Smooth muscle cell (in vitro differentiated cells): ENCODE results near the gene UGT1A5. TPM values are rescaled to one million over a fixed set of nuclear protein-coding genes. Genes with fewer than 3 reads are reported as not detected.

Source experiments
- DNase-seq: peaks from one replicate; lab custom pipeline; 2025; ENCODE audit not compliant: unreplicated experiment; lab: John Stamatoyannopoulos, UW
- H2AFZ ChIP-seq: fragments of 200-600 bp; sonication (generic); 2 replicates; pipeline ENCODE4 v1.6.0; 2016; ENCODE audit warnings: antibody characterized with exemption, low read depth, mild to moderate bottlenecking
- H3F3A ChIP-seq: fragments of 200-600 bp; sonication (generic); 2 replicates; pipeline ENCODE4 v1.6.0; 2017; ENCODE audit warnings: antibody characterized with exemption, low read depth
- H3K27ac ChIP-seq: fragments of 200-600 bp; sonication (generic); 2 replicates; pipeline ENCODE4 v1.5.1; 2016; ENCODE audit warnings: low read depth, mild to moderate bottlenecking
- H3K27me3 ChIP-seq: fragments of 200-600 bp; sonication (generic); 2 replicates; pipeline ENCODE4 v1.6.1; 2016; ENCODE audit warnings: low read depth, mild to moderate bottlenecking
- H3K36me3 ChIP-seq: fragments of 200-600 bp; sonication (generic); 2 replicates; pipeline ENCODE4 v1.5.1; 2016; ENCODE audit warnings: low read depth
- H3K4me1 ChIP-seq: fragments of 200-600 bp; sonication (generic); 2 replicates; pipeline ENCODE4 v1.5.1; 2016; ENCODE audit warnings: low read depth
- H3K4me2 ChIP-seq: fragments of 200-600 bp; sonication (generic); 2 replicates; pipeline ENCODE4 v1.6.0; 2016; ENCODE audit warnings: mild to moderate bottlenecking
- H3K4me3 ChIP-seq: fragments of 200-600 bp; sonication (generic); 2 replicates; pipeline ENCODE4 v1.5.1; 2016; ENCODE audit warnings: mild to moderate bottlenecking
- H3K79me2 ChIP-seq: fragments of 200-600 bp; sonication (generic); 2 replicates; pipeline ENCODE4 v1.6.0; 2016; ENCODE audit warnings: low read depth, mild to moderate bottlenecking
- H3K9ac ChIP-seq: fragments of 200-600 bp; sonication (generic); 2 replicates; pipeline ENCODE4 v1.6.0; 2016; ENCODE audit warnings: low read depth
- H3K9me3 ChIP-seq: fragments of 200-600 bp; sonication (generic); replicated peaks from 2 replicates; pipeline ENCODE4 v1.5.1; 2016; ENCODE audit warnings: low read depth
- H4K20me1 ChIP-seq: fragments of 200-600 bp; sonication (generic); 2 replicates; pipeline ENCODE4 v1.6.0; 2016; ENCODE audit warnings: low read depth
- CTCF ChIP-seq: fragments of 200-600 bp; sonication (generic); IDR thresholded peaks from 2 replicates; pipeline ENCODE4 v1.5.1; 2017; ENCODE audit warnings: borderline replicate concordance, mild to moderate bottlenecking, antibody characterized with exemption; ENCODE audit not compliant: insufficient read depth, poor library complexity, severe bottlenecking
- WGBS: methylation state at CpG from one replicate; pipeline ENCODE4 v1.1.7; 2016; ENCODE audit warnings: low lambda C conversion rate; 5-methylcytosine and 5-hydroxymethylcytosine counted together
- polyA plus RNA-seq: library from polyadenylated mRNA; unstranded; fragments of >200 nt; fragmentation: Nextera tagmentation; extraction: Ambion mirVana; gene quantifications from 2 replicates; pipeline ENCODE4 v1.2.1, GENCODE V29; 2016
- total RNA-seq: library from RNA; depleted of rRNA; stranded (reverse); fragments of >200 nt; gene quantifications from 2 replicates; pipeline ENCODE4 v1.2.3, GENCODE V29; 2014

Gene UGT1A5
- total and polyA plus RNA-seq, 2 experiments from 2014 or later = not detected

DNA sequence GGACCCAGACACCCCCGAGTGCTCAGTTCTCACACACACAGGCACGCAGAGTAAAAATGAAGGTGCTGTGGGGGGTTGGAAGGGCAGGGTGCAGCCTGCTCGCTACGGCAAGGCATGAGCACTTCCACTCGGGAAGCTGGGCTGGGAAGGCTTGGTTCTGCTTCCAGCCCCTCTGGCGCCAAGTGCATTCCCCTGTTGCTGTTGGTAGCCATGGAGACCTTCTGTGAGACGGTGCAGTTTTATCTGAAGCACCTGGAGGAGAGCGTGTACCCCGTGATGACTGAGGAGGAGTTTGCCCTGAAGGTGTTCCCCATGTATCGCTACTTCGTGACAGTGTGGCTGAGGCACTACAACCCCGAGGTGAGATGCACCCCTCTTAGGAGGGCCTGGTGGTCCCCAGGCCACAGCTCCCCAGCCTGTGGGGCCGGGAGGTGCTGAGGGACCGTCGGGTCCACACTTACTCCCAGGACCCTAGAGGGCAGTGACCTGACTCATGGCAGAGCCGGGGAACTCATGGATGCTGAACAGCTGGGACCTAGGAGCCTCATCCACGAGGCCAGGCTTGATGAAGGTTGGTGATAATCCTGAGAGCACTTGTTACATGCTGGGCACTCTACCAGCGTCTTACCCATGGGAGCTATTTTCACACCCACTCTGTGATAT, 80.9 kb downstream of the UGT1A5 start:
- Histone ChIP-seq H3K27me3 (no peaks in the 10 kb centered on the region), H3K9ac (no peak overlapping the region), H3K4me3 (no peak overlapping the region), H3K9me3 (no peaks in the 10 kb centered on the region), H3K36me3 (no peaks in the 10 kb centered on the region), H3F3A (no peaks in the 10 kb centered on the region), H3K79me2 (no peaks in the 10 kb centered on the region), H3K4me1 (no peaks in the 10 kb centered on the region), H4K20me1 (no peaks in the 10 kb centered on the region), H3K27ac (no peak overlapping the region), H3K4me2 (no peak overlapping the region), H2AFZ (no peak overlapping the region)
- DNase-seq = no peak
- WGBS = 90% methylated on average over 18 of the region's 18 CpGs
- no peak for TF ChIP-seq CTCF

DNA sequence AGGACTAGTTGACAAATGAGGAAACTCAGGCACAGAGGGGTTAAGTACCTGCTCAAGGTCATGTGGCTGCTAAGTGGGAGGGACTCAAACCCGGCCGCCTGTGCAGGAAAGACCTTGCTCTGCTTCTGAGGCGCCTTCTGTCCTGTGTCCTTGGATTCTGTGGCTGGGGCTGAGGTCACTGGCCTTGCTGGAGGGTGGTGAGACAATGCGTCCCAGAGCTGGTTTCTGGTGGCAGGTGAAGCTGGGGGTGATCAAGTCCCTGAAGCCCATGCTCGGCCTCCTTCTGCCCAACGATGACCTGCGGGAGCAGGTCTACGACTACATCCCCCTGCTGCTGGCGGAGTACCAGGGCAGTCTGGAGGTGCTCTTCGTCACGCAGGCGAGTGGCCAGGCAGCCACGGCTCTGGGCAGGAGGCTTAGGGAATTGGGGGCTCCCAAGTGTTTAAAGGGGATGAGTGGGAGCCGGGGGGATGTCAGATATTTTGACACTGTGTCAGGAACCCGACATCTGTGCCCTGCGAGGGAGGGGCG, 81.5 kb downstream of the UGT1A5 start:
- 93% methylated on average over 17 of the region's 17 CpGs for WGBS
- Histone ChIP-seq H3K4me2 (no peak overlapping the region), H3K36me3 (no peaks in the 10 kb centered on the region), H4K20me1 (no peaks in the 10 kb centered on the region), H3K79me2 (no peaks in the 10 kb centered on the region), H3K4me3 (no peak overlapping the region), H3F3A (no peaks in the 10 kb centered on the region), H3K4me1 (no peaks in the 10 kb centered on the region), H3K9me3 (no peaks in the 10 kb centered on the region), H3K27me3 (no peaks in the 10 kb centered on the region), H3K9ac (no peak overlapping the region), H2AFZ (no peak overlapping the region), H3K27ac (no peak overlapping the region)
- TF ChIP-seq CTCF = no peak
- no peak for DNase-seq

- no peak for TF ChIP-seq CTCF
- Histone ChIP-seq H3K4me1 (no peaks in the 10 kb centered on the region), H2AFZ (no peak overlapping the region), H3K79me2 (no peaks in the 10 kb centered on the region), H3K27me3 (no peaks in the 10 kb centered on the region), H3K9me3 (no peaks in the 10 kb centered on the region), H3K4me3 (no peak overlapping the region), H3K27ac (no peak overlapping the region), H3K36me3 (no peaks in the 10 kb centered on the region), H4K20me1 (no peaks in the 10 kb centered on the region), H3K4me2 (no peak overlapping the region), H3K9ac (no peak overlapping the region), H3F3A (no peaks in the 10 kb centered on the region)
- 93% methylated on average over 13 of the region's 13 CpGs for WGBS
- DNase-seq = no peak
Measured at GRCh38 chr2:233795735-233796171, 83.0 kb downstream of the UGT1A5 start.

- Histone ChIP-seq H3K4me3 (no peak overlapping the region), H3F3A (no peaks in the 10 kb centered on the region), H3K9ac (no peak overlapping the region), H4K20me1 (no peaks in the 10 kb centered on the region), H3K9me3 (no peaks in the 10 kb centered on the region), H3K27ac (no peak overlapping the region), H3K27me3 (no peaks in the 10 kb centered on the region), H3K79me2 (no peaks in the 10 kb centered on the region), H3K36me3 (no peaks in the 10 kb centered on the region), H3K4me1 (no peaks in the 10 kb centered on the region), H3K4me2 (no peak overlapping the region), H2AFZ (no peak overlapping the region)
- no peak for DNase-seq
- WGBS = 85% methylated on average over 9 of the region's 9 CpGs
- TF ChIP-seq CTCF = no peak
Measured at GRCh38 chr2:233796254-233796653, 83.5 kb downstream of the UGT1A5 start.
